ENCODE measurements around the gene LTV1.

Gene LTV1

DNA sequence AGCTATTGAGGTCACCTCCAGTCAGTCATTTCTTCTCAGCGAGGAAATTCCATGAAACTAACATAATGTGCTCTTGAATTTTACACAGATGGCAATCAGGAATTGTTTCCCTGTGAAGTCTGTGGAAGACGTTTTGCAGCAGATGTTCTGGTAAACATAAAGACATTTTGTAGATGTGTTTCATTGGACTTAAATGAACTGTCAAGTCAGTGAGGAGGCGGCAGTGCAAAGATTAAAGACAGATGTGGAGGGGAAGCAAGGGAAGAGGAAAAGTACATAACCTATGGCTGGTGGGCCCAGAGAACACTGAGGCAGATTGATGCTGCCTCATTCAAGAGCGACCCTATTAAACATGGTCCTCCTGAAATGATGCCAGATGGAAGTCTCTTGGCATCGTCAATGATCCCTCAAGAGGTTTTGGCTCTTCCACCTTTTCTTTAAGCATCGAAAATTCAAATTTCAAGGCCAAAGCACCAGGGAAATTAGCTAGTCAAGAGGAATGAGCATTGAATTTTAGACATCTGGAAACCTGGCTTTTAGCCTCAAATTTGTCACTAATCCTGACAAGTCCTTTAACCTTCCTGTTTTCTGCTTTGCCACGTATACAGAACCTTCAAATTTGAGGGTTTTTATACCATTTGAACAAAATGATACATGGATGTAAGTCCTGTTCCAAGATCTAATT lies 41.2 kb downstream of the LTV1 start:
- in situ Hi-C loops (cut with HindIII; ENCODE audit: low sequenced_read_pairs), result no loop called here

GRCh38 chr6:143885116-143885515 lies 42.0 kb downstream of the LTV1 start:
- in situ Hi-C loops (cut with HindIII; ENCODE audit: low sequenced_read_pairs), result no loop called here

- in situ Hi-C loops (cut with HindIII; ENCODE audit: low sequenced_read_pairs), result loop anchor here (10.0 kb wide), 1 partner anchor 370 kb away; no protein-coding TSS in a partner anchor
Measured at GRCh38 chr6:143894655-143895054, 51.5 kb downstream of the LTV1 start.

DNA sequence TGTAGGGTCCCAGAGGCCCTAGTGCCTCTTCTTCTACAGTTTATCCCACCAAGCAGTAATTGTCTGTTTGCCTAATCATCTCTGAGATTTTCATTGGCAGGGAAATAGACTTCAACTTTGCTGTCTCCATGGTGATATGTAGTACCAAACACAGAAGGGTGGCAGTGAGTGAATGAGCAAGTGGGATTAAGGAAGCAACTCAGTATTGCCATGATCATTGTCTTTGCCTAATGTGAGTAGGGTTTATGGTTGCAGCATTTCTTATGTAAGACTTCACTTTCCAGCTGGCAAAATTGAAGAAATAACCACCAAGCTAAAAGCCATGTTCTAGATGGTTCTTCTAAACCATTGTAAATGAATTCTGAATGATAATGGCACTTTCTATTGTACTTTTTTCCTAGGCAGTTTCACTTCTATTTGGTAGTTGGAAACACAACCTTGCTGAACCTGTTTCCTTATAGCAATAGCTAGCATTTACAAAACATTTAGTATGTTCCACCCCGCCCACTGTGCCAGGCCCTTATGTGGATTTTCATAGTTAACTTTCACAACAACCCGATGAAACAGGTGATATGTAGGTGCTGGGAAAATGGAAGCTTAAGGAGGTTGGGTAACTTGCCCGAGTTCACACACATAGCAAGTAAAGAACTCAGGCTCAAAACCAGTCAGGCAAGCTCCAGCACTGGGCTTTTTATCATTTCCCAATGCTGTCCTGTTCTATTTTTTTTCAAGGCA lies 53.2 kb downstream of the LTV1 start:
- in situ Hi-C loops (cut with HindIII; ENCODE audit: low sequenced_read_pairs), result loop anchor here (10.0 kb wide), 1 partner anchor 369 kb away; no protein-coding TSS in a partner anchor

DNA sequence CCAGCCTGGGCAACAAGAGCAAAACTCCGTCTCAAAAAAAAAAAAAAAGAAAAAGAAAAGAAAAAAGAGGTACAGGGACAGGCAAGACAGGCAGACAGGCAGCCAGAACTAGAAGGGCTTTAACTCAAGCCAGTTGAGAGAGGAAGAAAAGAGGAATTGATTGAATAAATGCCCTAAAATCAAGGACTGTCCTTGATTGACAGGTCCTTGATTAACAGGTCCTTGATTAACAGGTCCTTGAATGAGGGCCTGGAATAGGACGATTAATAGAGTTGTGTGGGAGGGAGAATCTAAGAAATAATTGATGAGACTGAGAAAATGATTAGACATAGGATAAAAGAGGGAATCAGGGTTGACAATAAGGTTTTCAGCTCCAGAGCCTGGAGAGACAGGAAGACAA lies 57.2 kb downstream of the LTV1 start:
- in situ Hi-C loops (cut with HindIII; ENCODE audit: low sequenced_read_pairs), result no loop called here

GRCh38 chr6:143901885-143902750 lies 59.0 kb downstream of the LTV1 start:
- in situ Hi-C loops (cut with HindIII; ENCODE audit: low sequenced_read_pairs), result no loop called here

DNA sequence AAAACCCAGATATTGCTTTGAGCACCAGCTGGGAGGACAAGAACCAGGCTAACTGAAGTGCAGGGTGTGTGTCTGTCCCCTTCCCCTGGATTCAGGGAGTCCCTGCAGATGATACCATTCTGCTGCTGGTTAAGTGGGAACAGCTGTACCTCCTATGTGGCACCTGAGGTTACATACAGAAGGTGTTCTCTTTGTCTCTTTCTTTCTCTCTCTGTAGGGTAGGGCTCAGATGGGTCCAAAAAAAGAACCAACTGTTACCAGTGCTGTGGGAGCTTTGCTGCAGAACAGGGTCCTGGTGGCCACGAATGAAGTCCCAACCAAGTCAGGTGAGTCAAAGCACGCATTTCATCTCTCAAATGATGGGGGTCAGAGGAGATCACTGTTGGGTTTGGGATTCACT lies 59.7 kb downstream of the LTV1 start:
- in situ Hi-C loops (cut with HindIII; ENCODE audit: low sequenced_read_pairs), result no loop called here

DNA sequence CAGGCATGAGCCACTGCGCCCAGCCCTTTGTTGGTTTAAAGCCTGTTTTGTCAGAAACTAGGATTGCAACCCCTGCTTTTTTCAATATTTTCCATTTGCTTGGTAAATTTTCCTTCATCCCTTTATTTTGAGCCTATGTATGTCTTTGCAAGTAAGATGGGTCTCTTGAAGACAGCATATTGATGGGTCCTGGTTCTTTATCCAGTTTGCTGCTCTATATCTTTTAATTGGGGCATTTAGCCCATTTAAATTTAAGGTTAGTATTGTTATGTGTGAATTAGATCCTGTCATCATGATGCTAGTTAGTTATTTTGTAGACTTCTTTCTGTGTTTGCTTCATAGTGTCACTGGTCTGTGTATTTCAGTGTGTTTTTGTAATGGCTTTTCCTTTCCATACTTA lies 67.9 kb downstream of the LTV1 start:
- in situ Hi-C loops (cut with HindIII; ENCODE audit: low sequenced_read_pairs), result no loop called here

- in situ Hi-C loops (cut with HindIII; ENCODE audit: low sequenced_read_pairs), result no loop called here
Measured at GRCh38 chr6:143912671-143913070, 69.5 kb downstream of the LTV1 start.

Measured in DLD1 (cell line).